PFSK-1 (cell line): Measurements from ENCODE around the gene NTPCR.

Experiments used
- FOXP2 ChIP-seq: optimal IDR thresholded peaks from 2 replicates; pipeline ENCODE3; 2011; ENCODE audit warnings: borderline replicate concordance, control low read depth, inconsistent platforms; ENCODE audit not compliant: insufficient read depth; ENCODE audit errors: extremely low read length, extremely low read depth
- POLR2AphosphoS5 ChIP-seq: IDR thresholded peaks from 2 replicates; pipeline ENCODE4 v1.6.1; 2012; ENCODE audit warnings: low read depth, mild to moderate bottlenecking, control low read depth, low read length, moderate library complexity
- REST ChIP-seq, 2 experiments: IDR thresholded peaks; 2 replicates each; pipeline versions ENCODE4 v1.6.1 to v1.8.0; 2011 to 2012; ENCODE audit warnings: low read depth in 2 of 2, low read length in 2 of 2, control low read depth in 1 of 2, inconsistent platforms in 1 of 2, mild to moderate bottlenecking in 1 of 2, moderate library complexity in 1 of 2; ENCODE audit not compliant: insufficient read depth in 1 of 2
- SIN3A ChIP-seq: IDR thresholded peaks from 2 replicates; pipeline ENCODE4 v1.6.1; 2012; ENCODE audit warnings: mild to moderate bottlenecking, low read length, moderate library complexity, borderline replicate concordance; ENCODE audit not compliant: insufficient read depth
- TAF1 ChIP-seq: IDR thresholded peaks from 2 replicates; pipeline ENCODE4 v1.6.1; 2012; ENCODE audit warnings: low read length, control low read depth, borderline replicate concordance; ENCODE audit not compliant: insufficient read depth

The NTPCR gene

DNA sequence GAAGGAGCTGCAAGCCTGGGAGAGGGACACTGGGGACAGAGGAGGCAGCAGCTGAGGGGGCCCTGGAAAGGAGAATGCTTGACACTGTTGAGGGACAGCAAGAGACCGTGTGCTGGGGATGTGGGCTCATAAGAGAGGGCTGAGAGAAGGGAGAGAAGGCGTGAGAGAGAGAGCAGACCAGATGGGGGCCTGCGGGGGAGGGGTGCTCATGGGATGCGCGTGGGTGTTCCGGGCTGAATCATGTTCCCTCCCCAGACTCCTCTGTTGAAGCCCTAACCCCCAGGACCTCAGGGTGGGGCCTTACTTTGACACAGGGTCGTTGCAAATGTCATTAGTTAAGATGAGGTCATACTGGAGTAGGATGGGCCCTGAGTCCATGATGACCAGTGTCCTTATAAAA lies 40.8 kb downstream of the NTPCR start:
- TF ChIP-seq REST (IDR thresholded peaks at IDR 0.05; ENCODE audit: insufficient read depth in 1 of 2, low read depth in 2 of 2, low read length in 2 of 2) = no peak
- TF ChIP-seq POLR2AphosphoS5 = no peak
- TF ChIP-seq FOXP2 = no peak
- TF ChIP-seq TAF1 = no peak
- TF ChIP-seq SIN3A = no peak

DNA sequence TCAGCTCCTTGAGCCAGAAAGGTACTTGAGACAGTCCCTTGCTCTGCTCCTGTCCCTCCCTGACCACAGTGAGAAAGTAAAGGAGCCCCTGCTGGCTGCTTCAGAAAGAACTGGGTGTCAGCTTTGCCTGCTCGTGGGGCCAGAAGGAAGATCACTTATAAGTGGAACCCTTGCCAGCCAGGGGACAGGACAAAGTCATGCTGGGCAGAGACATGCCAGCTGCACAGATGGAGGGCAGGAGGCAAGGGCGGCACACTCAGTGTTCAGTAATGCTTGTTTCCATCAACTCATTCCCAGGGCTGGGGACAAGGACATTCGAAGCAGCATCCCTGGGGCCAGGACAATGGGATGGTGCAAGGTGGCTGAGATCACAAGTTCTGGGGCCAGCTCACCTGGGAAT lies 41.8 kb downstream of the NTPCR start:
- TF ChIP-seq POLR2AphosphoS5 (no peak), FOXP2 (no peak), SIN3A (no peak), REST (IDR thresholded peaks at IDR 0.05; ENCODE audit: insufficient read depth in 1 of 2, low read depth in 2 of 2, low read length in 2 of 2) (no peak), TAF1 (no peak)

DNA sequence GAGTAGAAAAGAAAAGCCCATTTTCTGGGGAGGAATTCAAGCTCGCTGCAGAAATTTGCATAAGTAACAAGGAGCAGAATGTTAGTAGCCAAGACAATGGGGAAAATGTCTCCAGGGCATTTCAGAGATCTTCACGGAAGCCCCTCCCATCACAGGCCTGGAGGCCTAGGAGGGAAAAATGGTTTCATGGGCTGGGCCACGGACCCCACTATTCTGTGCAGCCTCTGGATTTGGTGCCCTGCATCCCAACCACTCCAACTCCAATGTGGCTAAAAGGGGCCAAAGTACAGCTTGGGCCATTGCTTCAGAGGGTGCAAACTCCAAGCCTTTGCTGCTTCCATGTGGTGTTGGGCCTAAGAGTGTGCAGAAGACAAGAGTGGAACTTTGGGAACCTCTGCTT lies 43.1 kb downstream of the NTPCR start:
- TF ChIP-seq TAF1 (no peak), REST (IDR thresholded peaks at IDR 0.05; ENCODE audit: insufficient read depth in 1 of 2, low read depth in 2 of 2, low read length in 2 of 2) (no peak), POLR2AphosphoS5 (no peak), SIN3A (no peak), FOXP2 (no peak)

- no peak for TF ChIP-seq SIN3A
- no peak for TF ChIP-seq POLR2AphosphoS5
- TF ChIP-seq FOXP2 = no peak
- no peak for TF ChIP-seq REST (IDR thresholded peaks at IDR 0.05; ENCODE audit: insufficient read depth in 1 of 2, low read depth in 2 of 2, low read length in 2 of 2)
- no peak for TF ChIP-seq TAF1
These were observed 44.8 kb downstream of the NTPCR start for GRCh38 chr1:232995189-232995588.

GRCh38 chr1:232996143-232996542 lies 45.7 kb downstream of the NTPCR start:
- TF ChIP-seq POLR2AphosphoS5 = no peak
- TF ChIP-seq FOXP2 = no peak
- TF ChIP-seq TAF1 = no peak
- no peak for TF ChIP-seq REST (IDR thresholded peaks at IDR 0.05; ENCODE audit: insufficient read depth in 1 of 2, low read depth in 2 of 2, low read length in 2 of 2)
- TF ChIP-seq SIN3A = no peak
